ENCODE data around the gene TMEM204.

Gene TMEM204

GRCh38 chr16:1559446-1559975 is 26.0 kb downstream of the TMEM204 start:
- DNase-seq = no peak
- no peak overlapping the region for H2BK5ac ChIP-seq (ENCODE audit: low read depth, low read length, poor library complexity)
- H4K12ac ChIP-seq (ENCODE audit: low read depth, low read length) = no peak overlapping the region
- no peak overlapping the region for H3K18ac ChIP-seq (ENCODE audit: low read length)
- no peak overlapping the region for H2AK5ac ChIP-seq (ENCODE audit: low read length)
- no peaks in the 10 kb centered on the region for H3K27me3 ChIP-seq (ENCODE audit: insufficient read depth, low read length)
- no peak overlapping the region for H2AFZ ChIP-seq (ENCODE audit: insufficient read depth, low read length, poor library complexity)
- peaks cover 35 to 48% of the 10 kb centered on the region in 2 experiments for H3K36me3 ChIP-seq (ENCODE audit: control insufficient read depth in 1 of 2, insufficient read depth in 2 of 2, low read length in 2 of 2)
- H3K9ac ChIP-seq (ENCODE audit: low read length) = no peak overlapping the region
- H3K79me1 ChIP-seq (ENCODE audit: low read length) = no peaks in the 10 kb centered on the region
- H2BK12ac ChIP-seq (ENCODE audit: low read length) = no peak overlapping the region
- no peaks in the 10 kb centered on the region for H3K79me2 ChIP-seq (ENCODE audit: control insufficient read depth, insufficient read depth, low read length, poor library complexity)
- no peak overlapping the region for H4K8ac ChIP-seq (ENCODE audit: low read depth, low read length)
- no peak overlapping the region for H2BK120ac ChIP-seq (ENCODE audit: insufficient read depth, low read length, poor library complexity)
- H3K4me3 ChIP-seq (ENCODE audit: low read depth, low read length) = no peak overlapping the region
- no peak overlapping the region for H3K14ac ChIP-seq (ENCODE audit: low read length)
- H3K9me3 ChIP-seq (ENCODE audit: insufficient read depth, low read depth, low read length) = peaks cover 6% of the 10 kb centered on the region
- no peak overlapping the region for H3K4ac ChIP-seq (ENCODE audit: low read depth, low read length)
- no CpG with 5 or more reads among the region's 18 CpGs for WGBS (ENCODE audit: extremely low coverage, insufficient coverage, insufficient read length)
- H3K23ac ChIP-seq (ENCODE audit: low read length) = no peak overlapping the region
- H3K4me2 ChIP-seq (ENCODE audit: low read length) = no peak overlapping the region
- H3K4me1 ChIP-seq (ENCODE audit: control insufficient read depth in 1 of 2, insufficient read depth in 2 of 2, low read length in 2 of 2) = no peaks in the 10 kb centered on the region
- no peak overlapping the region for H3K27ac ChIP-seq (ENCODE audit: low read depth, low read length)
- no peak overlapping the region for H4K91ac ChIP-seq (ENCODE audit: low read depth, low read length)

GRCh38 chr16:1560153-1560552 is 26.7 kb downstream of the TMEM204 start:
- H2AFZ ChIP-seq (ENCODE audit: insufficient read depth, low read length, poor library complexity) = no peak overlapping the region
- H3K4me3 ChIP-seq (ENCODE audit: low read depth, low read length) = peak overlapping the region; percentile 13
- peak overlapping the region; percentile 50 for H4K12ac ChIP-seq (ENCODE audit: low read depth, low read length)
- no peak overlapping the region for H3K4me2 ChIP-seq (ENCODE audit: low read length)
- H3K4ac ChIP-seq (ENCODE audit: low read depth, low read length) = no peak overlapping the region
- H3K18ac ChIP-seq (ENCODE audit: low read length) = no peak overlapping the region
- H4K8ac ChIP-seq (ENCODE audit: low read depth, low read length) = no peak overlapping the region
- H4K91ac ChIP-seq (ENCODE audit: low read depth, low read length) = no peak overlapping the region
- H3K27ac ChIP-seq (ENCODE audit: low read depth, low read length) = no peak overlapping the region
- no peak for DNase-seq
- no peaks in the 10 kb centered on the region for H3K4me1 ChIP-seq (ENCODE audit: control insufficient read depth in 1 of 2, insufficient read depth in 2 of 2, low read length in 2 of 2)
- no CpG with 5 or more reads among the region's 15 CpGs for WGBS (ENCODE audit: extremely low coverage, insufficient coverage, insufficient read length)
- H3K79me2 ChIP-seq (ENCODE audit: control insufficient read depth, insufficient read depth, low read length, poor library complexity) = no peaks in the 10 kb centered on the region
- no peak overlapping the region for H3K23ac ChIP-seq (ENCODE audit: low read length)
- H3K9me3 ChIP-seq (ENCODE audit: insufficient read depth, low read depth, low read length) = peaks cover 2% of the 10 kb centered on the region
- no peaks in the 10 kb centered on the region for H3K27me3 ChIP-seq (ENCODE audit: insufficient read depth, low read length)
- H2AK5ac ChIP-seq (ENCODE audit: low read length) = no peak overlapping the region
- H3K36me3 ChIP-seq (ENCODE audit: control insufficient read depth in 1 of 2, insufficient read depth in 2 of 2, low read length in 2 of 2) = peaks cover 28 to 41% of the 10 kb centered on the region in 2 experiments
- no peak overlapping the region for H2BK120ac ChIP-seq (ENCODE audit: insufficient read depth, low read length, poor library complexity)
- no peak overlapping the region for H3K14ac ChIP-seq (ENCODE audit: low read length)
- H3K79me1 ChIP-seq (ENCODE audit: low read length) = no peaks in the 10 kb centered on the region
- no peak overlapping the region for H3K9ac ChIP-seq (ENCODE audit: low read length)
- H2BK12ac ChIP-seq (ENCODE audit: low read length) = no peak overlapping the region
- no peak overlapping the region for H2BK5ac ChIP-seq (ENCODE audit: low read depth, low read length, poor library complexity)

- Histone ChIP-seq H3K23ac (ENCODE audit: low read length) (no peak overlapping the region), H3K18ac (ENCODE audit: low read length) (no peak overlapping the region), H2AK5ac (ENCODE audit: low read length) (no peak overlapping the region), H3K14ac (ENCODE audit: low read length) (no peak overlapping the region), H3K27ac (ENCODE audit: low read depth, low read length) (no peak overlapping the region), H3K4me3 (ENCODE audit: low read depth, low read length) (no peak overlapping the region), H2BK12ac (ENCODE audit: low read length) (no peak overlapping the region), H3K9me3 (ENCODE audit: insufficient read depth, low read depth, low read length) (peaks cover 2% of the 10 kb centered on the region), H3K79me2 (ENCODE audit: control insufficient read depth, insufficient read depth, low read length, poor library complexity) (no peaks in the 10 kb centered on the region), H4K91ac (ENCODE audit: low read depth, low read length) (no peak overlapping the region), H4K8ac (ENCODE audit: low read depth, low read length) (no peak overlapping the region), H2BK120ac (ENCODE audit: insufficient read depth, low read length, poor library complexity) (no peak overlapping the region), H3K79me1 (ENCODE audit: low read length) (no peaks in the 10 kb centered on the region), H3K27me3 (ENCODE audit: insufficient read depth, low read length) (no peaks in the 10 kb centered on the region), H3K4me2 (ENCODE audit: low read length) (no peak overlapping the region), H3K36me3 (ENCODE audit: control insufficient read depth in 1 of 2, insufficient read depth in 2 of 2, low read length in 2 of 2) (peaks cover 28 to 41% of the 10 kb centered on the region in 2 experiments), H2BK5ac (ENCODE audit: low read depth, low read length, poor library complexity) (no peak overlapping the region), H4K12ac (ENCODE audit: low read depth, low read length) (no peak overlapping the region), H3K4ac (ENCODE audit: low read depth, low read length) (no peak overlapping the region), H3K9ac (ENCODE audit: low read length) (no peak overlapping the region), H3K4me1 (ENCODE audit: control insufficient read depth in 1 of 2, insufficient read depth in 2 of 2, low read length in 2 of 2) (peaks cover 0 to 3% of the 10 kb centered on the region in 2 experiments), H2AFZ (ENCODE audit: insufficient read depth, low read length, poor library complexity) (no peak overlapping the region)
- WGBS (ENCODE audit: extremely low coverage, insufficient coverage, insufficient read length) = no CpG with 5 or more reads among the region's 12 CpGs
- DNase-seq = no peak
These were observed 27.4 kb downstream of the TMEM204 start for GRCh38 chr16:1560866-1561265.

GRCh38 chr16:1561266-1561665 is 27.8 kb downstream of the TMEM204 start:
- H4K91ac ChIP-seq (ENCODE audit: low read depth, low read length) = no peak overlapping the region
- no peak overlapping the region for H3K14ac ChIP-seq (ENCODE audit: low read length)
- H2AFZ ChIP-seq (ENCODE audit: insufficient read depth, low read length, poor library complexity) = no peak overlapping the region
- H3K27ac ChIP-seq (ENCODE audit: low read depth, low read length) = no peak overlapping the region
- no peak overlapping the region for H2BK12ac ChIP-seq (ENCODE audit: low read length)
- H4K12ac ChIP-seq (ENCODE audit: low read depth, low read length) = no peak overlapping the region
- no CpG with 5 or more reads among the region's 7 CpGs for whole genome bisulfite sequencing (ENCODE audit: extremely low coverage, insufficient coverage, insufficient read length)
- DNase-seq = no peak
- no peaks in the 10 kb centered on the region for H3K79me1 ChIP-seq (ENCODE audit: low read length)
- no peak overlapping the region for H2BK5ac ChIP-seq (ENCODE audit: low read depth, low read length, poor library complexity)
- no peak overlapping the region for H3K4me3 ChIP-seq (ENCODE audit: low read depth, low read length)
- no peaks in the 10 kb centered on the region for H3K79me2 ChIP-seq (ENCODE audit: control insufficient read depth, insufficient read depth, low read length, poor library complexity)
- no peak overlapping the region for H3K23ac ChIP-seq (ENCODE audit: low read length)
- H3K18ac ChIP-seq (ENCODE audit: low read length) = no peak overlapping the region
- H4K8ac ChIP-seq (ENCODE audit: low read depth, low read length) = no peak overlapping the region
- H2BK120ac ChIP-seq (ENCODE audit: insufficient read depth, low read length, poor library complexity) = no peak overlapping the region
- H3K4me2 ChIP-seq (ENCODE audit: low read length) = no peak overlapping the region
- no peak overlapping the region for H3K9ac ChIP-seq (ENCODE audit: low read length)
- no peak overlapping the region for H2AK5ac ChIP-seq (ENCODE audit: low read length)
- peaks cover 0 to 3% of the 10 kb centered on the region in 2 experiments for H3K4me1 ChIP-seq (ENCODE audit: control insufficient read depth in 1 of 2, insufficient read depth in 2 of 2, low read length in 2 of 2)
- H3K36me3 ChIP-seq (ENCODE audit: control insufficient read depth in 1 of 2, insufficient read depth in 2 of 2, low read length in 2 of 2) = peaks cover 27 to 37% of the 10 kb centered on the region in 2 experiments
- peaks cover 2% of the 10 kb centered on the region for H3K9me3 ChIP-seq (ENCODE audit: insufficient read depth, low read depth, low read length)
- H3K4ac ChIP-seq (ENCODE audit: low read depth, low read length) = no peak overlapping the region
- H3K27me3 ChIP-seq (ENCODE audit: insufficient read depth, low read length) = no peaks in the 10 kb centered on the region

Data from trophoblast cell (in vitro differentiated cells and primary cell).